Heart left ventricle (tissue), 16 donors: Measurements from ENCODE around the gene MCTP1. TPM values are rescaled to one million over a fixed set of nuclear protein-coding genes. Genes with fewer than 3 reads are reported as not detected.

Experiments used
- ATAC-seq, 4 donors: fragments of 200-7000 bp; cut with Tn5 transposase; one replicate each; pipeline ENCODE4 v1.9.1; 2020 to 2022; ENCODE audit warnings: moderate library complexity in 4 of 4, mild to moderate bottlenecking in 3 of 4, moderate number of reproducible peaks in 1 of 4
- DNase-seq, 5 donors: peaks; one replicate each; pipeline ENCODE4 v3.0.0-alpha.2; 2020
- H3K27ac ChIP-seq, 12 donors: fragments of 200-600 bp; sonication (generic) in 4 of 12; one replicate each; pipeline versions ENCODE4 v1.5.0 to v1.8.0; 2016 to 2022; ENCODE audit warnings: mild to moderate bottlenecking in 2 of 12
- H3K27me3 ChIP-seq, 9 donors: fragments of 200-600 bp; sonication (generic) in 2 of 9; one replicate each; pipeline versions ENCODE4 v1.5.1 to v1.8.0; 2016 to 2022; ENCODE audit warnings: mild to moderate bottlenecking in 3 of 9
- H3K36me3 ChIP-seq, 9 donors: fragments of 200-600 bp; sonication (generic) in 2 of 9; one replicate each; pipeline versions ENCODE4 v1.5.0 to v1.8.0; 2018 to 2022; ENCODE audit warnings: mild to moderate bottlenecking in 2 of 9
- H3K4me1 ChIP-seq, 12 donors: fragments of 200-600 bp; sonication (generic) in 4 of 12; one replicate each; pipeline versions ENCODE4 v1.5.0 to v1.8.0; 2016 to 2022; ENCODE audit warnings: mild to moderate bottlenecking in 3 of 12
- H3K4me3 ChIP-seq, 12 donors: fragments of 200-600 bp; sonication (generic) in 4 of 12; one replicate each; pipeline versions ENCODE4 v1.5.0 to v1.8.0; 2017 to 2022; ENCODE audit warnings: mild to moderate bottlenecking in 9 of 12, moderate library complexity in 4 of 12
- H3K9me3 ChIP-seq, 12 donors: fragments of 200-600 bp; sonication (generic) in 4 of 12; one replicate each; pipeline versions ENCODE4 v1.5.0 to v1.8.0; 2016 to 2022; ENCODE audit warnings: mild to moderate bottlenecking in 1 of 12
- POLR2A ChIP-seq, 2 donors: fragments of 450-650 bp; IDR thresholded peaks; one replicate each; pipeline ENCODE4 v1.6.1; 2017; ENCODE audit warnings: antibody characterized with exemption in 2 of 2, mild to moderate bottlenecking in 2 of 2, moderate library complexity in 2 of 2
- WGBS, 4 donors: extraction: QIAGEN DNeasy Blood & Tissue Kit in 2 of 4; methylation state at CpG; one replicate each; pipeline versions ENCODE4 v1.1.5 to v1.1.7; 2013 to 2018; 5-methylcytosine and 5-hydroxymethylcytosine counted together
- intact Hi-C, 10 donors: fragments of 100-400 bp; cut with DNase I; formaldehyde crosslinking; loops; one replicate each; pipeline versions ENCODE4 v1.11.1 to v1.14.2; 2022
- polyA plus RNA-seq, 2 donors: library from polyadenylated mRNA; stranded (reverse); fragments of 200-250 nt; gene quantifications; one replicate each; pipeline ENCODE4 v1.2.3, GENCODE V29; 2013
- total RNA-seq, 9 donors: library from RNA; depleted of rRNA in 2 of 9; stranded (reverse); fragments of >200 nt in 2 of 9; fragmentation: NEBNext Ultra II Directional in 3 of 9; extraction: Animal tissue kit (Norgen Biotek cat#: 25700) in 3 of 9; gene quantifications; one replicate each; pipeline versions ENCODE4 v1.1.0 to v1.2.4, GENCODE V29; 2016 to 2023
- TF ChIP-seq, protein P1 (sequence below), 12 donors: fragments of 200-600 bp; sonication (generic) in 4 of 12; IDR thresholded peaks; one replicate each; pipeline versions ENCODE4 v1.5.0 to v1.8.0; 2018 to 2022; ENCODE audit warnings: antibody characterized with exemption in 12 of 12, mild to moderate bottlenecking in 5 of 12
- donor health status: ischemic (EF 13 %, LVEDD 7.1; RV severe dilation, severe dysfunction).
- donor health status: healthy with polysubstance abuse.
- donor health status: DM: no; HTN: yes; CAD: no.
- donor health status: DM: no; HTN: no; CAD: no.
- donor health status: ischemic (EF 25% LVEDD 6.9; RV normal size, moderate dysfunction).
- donor health status: ischemic (EF 25% LVEDD 5.7; RV mildly dilated, moderate dysfunction).
- donor health status: healthy.
- donor health status: DM: yes; HTN: yes; CAD: no.
- donor health status: ischemic (EF 35%, LVEDD 5.7; RV mildly dilated, moderate dysfunction).
- donor health status: nonischemic (EF 11% LVEDD 7.7; RV severe dilation, severe dysfunction).
- donor health status: DM: yes; HTN: yes; CAD: no.
- donor health status: PGD.
- donor health status: ischemic (EF 29% LVEDD 5.4; RV normal size, mild dysfunction).
- donor health status: nonischemic (EF 23%, LVEDD 6.1; RV moderate dilation, normal function).

MCTP1 gene
- total and polyA plus RNA-seq, 11 donors: 0.91 to 28.4 (median 6.1) TPM

DNA sequence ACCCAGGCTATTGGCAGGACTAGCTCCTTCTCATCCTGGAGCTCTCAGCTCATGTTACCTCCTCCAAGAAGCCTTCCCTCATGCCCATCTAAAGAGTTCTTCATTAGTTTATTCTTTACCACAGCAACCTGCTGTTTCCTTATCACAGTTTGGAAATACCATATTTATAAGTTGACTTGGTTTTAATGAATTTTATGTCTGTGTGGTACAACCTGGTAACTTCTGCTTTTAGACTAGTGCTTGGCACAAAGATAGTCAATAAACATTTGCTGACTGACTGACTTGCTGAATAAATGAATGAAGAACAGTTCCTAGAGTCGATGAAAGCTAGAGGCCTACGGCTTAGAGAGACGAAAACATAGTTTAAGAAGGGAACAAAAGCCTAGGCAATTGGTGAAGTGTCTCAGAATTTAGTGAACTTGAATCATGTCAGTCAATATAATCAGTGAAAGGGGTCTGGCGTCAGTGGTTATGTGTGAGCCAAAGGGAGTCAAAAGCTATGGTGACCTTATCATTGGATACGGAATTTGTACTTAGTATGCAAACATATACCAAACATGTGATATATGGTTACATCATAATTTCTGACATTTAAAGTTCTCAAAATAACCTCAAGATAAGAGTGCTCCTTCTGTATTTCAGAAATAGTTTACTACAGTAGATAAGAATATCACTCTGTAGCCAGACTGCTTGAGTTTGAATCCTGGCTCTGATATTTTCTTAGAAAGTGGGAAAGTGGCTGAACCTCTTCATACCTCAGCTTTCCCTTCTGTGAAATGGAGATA is 239.5 kb downstream of the MCTP1 start:
- DNase-seq (no peak), ATAC-seq (no peak)
- Histone ChIP-seq H3K4me3 (no peak overlapping the region), H3K27ac (peak overlapping the region in 1 of 12 donors; percentile 10), H3K27me3 (no peaks in the 10 kb centered on the region), H3K9me3 (peaks cover 0 to 5% (median 0%) of the 10 kb centered on the region in 12 donors), H3K36me3 (no peaks in the 10 kb centered on the region), H3K4me1 (peaks cover 0 to 60% (median 2%) of the 10 kb centered on the region in 12 donors)
- WGBS, 4 donors: 49 to 69% (median 54%) methylated on average over 5 of the region's 5 CpGs
- TF ChIP-seq, protein P1, sequence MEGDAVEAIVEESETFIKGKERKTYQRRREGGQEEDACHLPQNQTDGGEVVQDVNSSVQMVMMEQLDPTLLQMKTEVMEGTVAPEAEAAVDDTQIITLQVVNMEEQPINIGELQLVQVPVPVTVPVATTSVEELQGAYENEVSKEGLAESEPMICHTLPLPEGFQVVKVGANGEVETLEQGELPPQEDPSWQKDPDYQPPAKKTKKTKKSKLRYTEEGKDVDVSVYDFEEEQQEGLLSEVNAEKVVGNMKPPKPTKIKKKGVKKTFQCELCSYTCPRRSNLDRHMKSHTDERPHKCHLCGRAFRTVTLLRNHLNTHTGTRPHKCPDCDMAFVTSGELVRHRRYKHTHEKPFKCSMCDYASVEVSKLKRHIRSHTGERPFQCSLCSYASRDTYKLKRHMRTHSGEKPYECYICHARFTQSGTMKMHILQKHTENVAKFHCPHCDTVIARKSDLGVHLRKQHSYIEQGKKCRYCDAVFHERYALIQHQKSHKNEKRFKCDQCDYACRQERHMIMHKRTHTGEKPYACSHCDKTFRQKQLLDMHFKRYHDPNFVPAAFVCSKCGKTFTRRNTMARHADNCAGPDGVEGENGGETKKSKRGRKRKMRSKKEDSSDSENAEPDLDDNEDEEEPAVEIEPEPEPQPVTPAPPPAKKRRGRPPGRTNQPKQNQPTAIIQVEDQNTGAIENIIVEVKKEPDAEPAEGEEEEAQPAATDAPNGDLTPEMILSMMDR (IDR thresholded peaks at IDR 0.05): no peak
- no peak for TF ChIP-seq POLR2A (IDR thresholded peaks at IDR 0.05)
- intact Hi-C loops: no loop called here

DNA sequence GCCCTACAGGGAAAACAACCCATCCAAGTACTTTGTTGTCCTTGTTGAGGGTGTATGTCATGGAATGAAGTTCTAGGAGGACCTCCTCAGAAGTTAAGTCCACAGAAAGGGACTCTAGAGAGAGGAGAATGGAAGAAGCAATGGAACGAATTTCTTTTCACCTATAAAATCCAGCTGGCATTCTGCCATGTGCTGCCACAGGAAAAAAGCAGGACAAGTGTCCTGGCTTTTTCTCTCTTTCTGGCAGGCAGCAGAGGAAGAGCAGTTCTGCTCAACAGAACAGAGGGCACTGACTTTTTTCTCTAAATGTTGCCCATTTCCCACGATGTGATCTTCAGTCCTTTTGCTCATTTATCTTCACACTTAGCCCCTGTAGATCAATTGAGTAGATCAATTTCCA is 240.8 kb downstream of the MCTP1 start:
- no peak overlapping the region for H3K4me3 ChIP-seq
- peaks cover 0 to 11% (median 0%) of the 10 kb centered on the region in 12 donors for H3K9me3 ChIP-seq
- WGBS, 4 donors: 46 to 70% (median 63%) methylated on average over 2 of the region's 2 CpGs
- TF ChIP-seq, protein P1 (IDR thresholded peaks at IDR 0.05): no peak
- TF ChIP-seq POLR2A (IDR thresholded peaks at IDR 0.05): no peak
- intact Hi-C loops: no loop called here
- ATAC-seq: no peak
- no peaks in the 10 kb centered on the region for H3K27me3 ChIP-seq
- DNase-seq: no peak
- H3K27ac ChIP-seq: peak overlapping the region in 1 of 12 donors; percentile 39
- H3K36me3 ChIP-seq: no peaks in the 10 kb centered on the region
- H3K4me1 ChIP-seq: peaks cover 0 to 48% (median 2%) of the 10 kb centered on the region in 12 donors

DNA sequence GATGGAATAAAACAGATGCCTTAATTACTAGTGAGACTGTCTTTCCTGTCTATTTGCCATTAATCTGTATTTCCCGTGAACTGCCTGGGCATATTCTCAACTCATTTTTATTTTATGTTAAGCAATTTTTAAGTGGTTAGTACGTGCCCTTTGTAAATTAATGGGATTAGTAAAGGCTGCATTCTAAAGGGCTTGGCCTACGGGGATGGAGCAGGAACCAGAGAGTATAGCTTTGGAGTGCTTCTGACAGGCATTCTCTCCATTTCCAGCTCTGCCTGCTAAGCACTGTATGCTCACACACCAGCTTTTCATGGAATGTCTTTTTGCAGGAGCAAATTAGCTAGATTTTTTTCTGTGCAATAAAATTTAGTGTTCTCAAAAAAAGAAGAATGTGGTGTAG is 241.2 kb downstream of the MCTP1 start:
- no peak overlapping the region for H3K4me3 ChIP-seq
- intact Hi-C loops: no loop called here
- no peaks in the 10 kb centered on the region for H3K36me3 ChIP-seq
- H3K27ac ChIP-seq: peak overlapping the region in 1 of 12 donors; percentile 39
- peaks cover 0 to 11% (median 0%) of the 10 kb centered on the region in 12 donors for H3K9me3 ChIP-seq
- DNase-seq: no peak
- 50 to 73% (median 66%) methylated on average over 3 of the region's 3 CpGs for WGBS, 4 donors
- no peak for ATAC-seq
- H3K4me1 ChIP-seq: peaks cover 0 to 44% (median 2%) of the 10 kb centered on the region in 12 donors
- no peak for TF ChIP-seq POLR2A (IDR thresholded peaks at IDR 0.05)
- TF ChIP-seq, protein P1 (IDR thresholded peaks at IDR 0.05): no peak
- H3K27me3 ChIP-seq: no peaks in the 10 kb centered on the region

DNA sequence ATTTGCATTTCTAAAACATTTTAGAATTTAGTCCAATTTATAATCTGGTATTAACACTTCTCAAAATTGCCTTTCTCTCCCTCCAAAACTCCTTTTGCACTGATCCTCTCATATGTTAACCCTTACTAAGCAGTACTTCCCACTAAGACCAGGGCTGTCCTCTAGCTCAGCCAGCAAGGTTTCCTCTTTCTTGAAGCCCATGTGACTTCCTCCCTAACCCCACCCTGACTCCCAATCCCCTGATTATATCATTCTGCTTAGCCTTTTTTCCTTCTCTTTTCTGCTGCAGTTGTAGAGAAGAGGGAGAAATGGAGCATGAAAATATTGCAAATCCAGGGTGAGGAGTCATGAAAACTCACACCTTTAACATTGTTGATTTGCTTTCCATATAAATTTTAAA is 241.7 kb downstream of the MCTP1 start:
- Histone ChIP-seq H3K27ac (peak overlapping the region in 1 of 12 donors; percentile 39), H3K4me1 (peaks cover 0 to 41% (median 2%) of the 10 kb centered on the region in 12 donors), H3K9me3 (peaks cover 0 to 11% (median 0%) of the 10 kb centered on the region in 12 donors), H3K4me3 (no peak overlapping the region), H3K36me3 (no peaks in the 10 kb centered on the region), H3K27me3 (no peaks in the 10 kb centered on the region)
- ATAC-seq (peak in 3 of 4 donors; percentile 52 to 79 (median 69)), DNase-seq (no peak)
- no peak for TF ChIP-seq POLR2A (IDR thresholded peaks at IDR 0.05)
- TF ChIP-seq, protein P1 (IDR thresholded peaks at IDR 0.05): no peak
- intact Hi-C loops: no loop called here
